Loucy (cell line): ENCODE measurements around the gene PLEKHH1.

ENCODE experiments used
- H2AFZ ChIP-seq: fragments of 200-600 bp; sonication (generic); 2 replicates; pipeline ENCODE4 v1.6.0; 2016; ENCODE audit warnings: antibody characterized with exemption, mild to moderate bottlenecking, low read length, moderate library complexity
- H3F3A ChIP-seq: fragments of 200-600 bp; 2 replicates; pipeline ENCODE4 v1.6.0; 2016; ENCODE audit warnings: antibody characterized with exemption, low read depth, mild to moderate bottlenecking
- H3K27me3 ChIP-seq: fragments of 200-600 bp; sonication (generic); 2 replicates; pipeline ENCODE4 v1.6.1; 2014; ENCODE audit warnings: low read length, mild to moderate bottlenecking; ENCODE audit not compliant: insufficient read depth, poor library complexity, severe bottlenecking
- H3K36me3 ChIP-seq: fragments of 200-600 bp; sonication (generic); 2 replicates; pipeline ENCODE4 v1.6.1; 2016; ENCODE audit warnings: low read length; ENCODE audit not compliant: insufficient read depth
- H3K4me1 ChIP-seq: fragments of 200-600 bp; sonication (generic); 2 replicates; pipeline ENCODE4 v1.5.1; 2014; ENCODE audit warnings: low read length, mild to moderate bottlenecking; ENCODE audit not compliant: insufficient read depth, poor library complexity, severe bottlenecking
- H3K4me2 ChIP-seq: fragments of 200-600 bp; sonication (generic); 2 replicates; pipeline ENCODE4 v1.6.0; 2014; ENCODE audit warnings: antibody characterized with exemption, low read length, low read depth, mild to moderate bottlenecking; ENCODE audit not compliant: poor library complexity, severe bottlenecking
- H3K4me3 ChIP-seq: fragments of 200-600 bp; sonication (generic); 2 replicates; pipeline ENCODE4 v1.5.1; 2014; ENCODE audit warnings: low read length, mild to moderate bottlenecking, mixed read lengths; ENCODE audit not compliant: poor library complexity, severe bottlenecking
- H3K79me2 ChIP-seq: fragments of 200-600 bp; sonication (generic); 2 replicates; pipeline ENCODE4 v1.6.1; 2014; ENCODE audit warnings: low read length; ENCODE audit not compliant: insufficient read depth
- H3K9ac ChIP-seq: fragments of 200-600 bp; sonication (generic); 2 replicates; pipeline ENCODE4 v1.6.0; 2014; ENCODE audit warnings: mild to moderate bottlenecking, low read depth, low read length, moderate library complexity; ENCODE audit not compliant: poor library complexity, severe bottlenecking
- H3K9me2 ChIP-seq: fragments of 200-600 bp; sonication (generic); replicated peaks from 2 replicates; pipeline ENCODE4 v1.6.1; 2016; ENCODE audit warnings: low read depth, low read length, mixed read lengths
- H3K9me3 ChIP-seq: fragments of 200-600 bp; sonication (generic); 2 replicates; pipeline ENCODE4 v1.6.1; 2014; ENCODE audit warnings: mild to moderate bottlenecking, antibody characterized with exemption, low read length, low read depth; ENCODE audit not compliant: insufficient read depth
- H4K20me1 ChIP-seq: fragments of 200-600 bp; sonication (generic); 2 replicates; pipeline ENCODE4 v1.6.0; 2014; ENCODE audit warnings: antibody characterized with exemption, low read length, mild to moderate bottlenecking; ENCODE audit not compliant: insufficient read depth, poor library complexity, severe bottlenecking
- CTCF ChIP-seq: fragments of 200-600 bp; sonication (generic); conservative IDR thresholded peaks from 2 replicates; pipeline ENCODE4 v1.5.1; 2014; ENCODE audit warnings: mild to moderate bottlenecking, antibody characterized with exemption, low read length
- EZH2phosphoT487 ChIP-seq: fragments of 200-600 bp; IDR thresholded peaks from 2 replicates; pipeline ENCODE4 v1.6.1; 2018; ENCODE audit warnings: antibody characterized with exemption, mild to moderate bottlenecking, moderate library complexity, borderline replicate concordance

Gene PLEKHH1

GRCh38 chr14:67514650-67515385, 18.3 kb upstream of the PLEKHH1 start:
- H3K27me3 ChIP-seq, result peaks cover 17% of the 10 kb centered on the region
- H2AFZ ChIP-seq, result peak overlapping the region; percentile 82
- no peaks in the 10 kb centered on the region for H3K9me2 ChIP-seq
- H3K79me2 ChIP-seq, result no peaks in the 10 kb centered on the region
- no peaks in the 10 kb centered on the region for H4K20me1 ChIP-seq
- no peaks in the 10 kb centered on the region for H3K36me3 ChIP-seq
- no peak for TF ChIP-seq EZH2phosphoT487
- TF ChIP-seq CTCF, result no peak
- H3K4me1 ChIP-seq, result no peaks in the 10 kb centered on the region
- H3K9ac ChIP-seq, result no peak overlapping the region
- H3K4me2 ChIP-seq, result peak overlapping the region; percentile 65
- peak overlapping the region; percentile 70 for H3K4me3 ChIP-seq
- H3K9me3 ChIP-seq, result no peaks in the 10 kb centered on the region
- peaks cover 5% of the 10 kb centered on the region; the same call in 1 of the 2 replicates for H3F3A ChIP-seq

DNA sequence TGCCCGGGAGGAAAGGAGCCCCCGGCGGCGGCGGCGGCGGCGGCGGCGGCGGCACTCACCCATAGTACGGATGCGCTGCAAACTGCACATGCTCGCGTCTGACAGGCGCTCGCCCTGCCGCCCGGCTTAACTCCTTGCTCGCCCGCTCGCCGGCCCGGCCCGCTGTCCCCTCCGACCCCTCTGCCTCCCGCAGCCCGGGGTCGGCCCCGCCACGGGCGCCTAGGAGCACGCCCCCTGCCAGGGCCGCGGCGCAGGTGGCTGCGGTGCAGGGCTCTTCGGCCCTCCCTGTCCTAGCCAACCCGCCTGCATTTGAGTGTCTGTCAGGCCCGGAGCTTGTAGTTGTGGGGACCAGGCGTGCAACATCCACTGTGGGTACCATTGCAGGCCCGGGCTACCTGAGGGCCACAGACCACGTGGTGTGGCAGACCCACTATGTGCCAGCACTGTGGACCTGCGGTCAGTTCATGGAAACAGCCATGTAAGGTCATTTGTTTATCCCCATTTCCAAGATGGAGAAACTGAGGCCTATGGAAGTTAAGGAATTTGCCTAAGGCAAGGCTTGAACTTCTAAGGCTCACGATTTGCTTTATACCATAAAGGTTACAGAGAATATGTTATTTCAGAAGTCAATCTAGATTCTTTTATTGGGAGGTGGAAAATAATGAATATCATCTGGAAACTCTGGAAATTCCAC, 17.6 kb upstream of the PLEKHH1 start:
- Histone ChIP-seq H3K4me1 (no peaks in the 10 kb centered on the region), H3K9ac (peak overlapping the region; percentile 27), H3K9me2 (no peaks in the 10 kb centered on the region), H3F3A (peaks cover 5% of the 10 kb centered on the region; the same call in 1 of the 2 replicates), H3K27me3 (peaks cover 18% of the 10 kb centered on the region), H3K36me3 (no peaks in the 10 kb centered on the region), H3K4me3 (peak overlapping the region; percentile 70), H4K20me1 (no peaks in the 10 kb centered on the region), H2AFZ (peak overlapping the region; percentile 82), H3K79me2 (no peaks in the 10 kb centered on the region), H3K9me3 (no peaks in the 10 kb centered on the region), H3K4me2 (peak overlapping the region; percentile 65)
- no peak for TF ChIP-seq CTCF
- TF ChIP-seq EZH2phosphoT487, result no peak

DNA sequence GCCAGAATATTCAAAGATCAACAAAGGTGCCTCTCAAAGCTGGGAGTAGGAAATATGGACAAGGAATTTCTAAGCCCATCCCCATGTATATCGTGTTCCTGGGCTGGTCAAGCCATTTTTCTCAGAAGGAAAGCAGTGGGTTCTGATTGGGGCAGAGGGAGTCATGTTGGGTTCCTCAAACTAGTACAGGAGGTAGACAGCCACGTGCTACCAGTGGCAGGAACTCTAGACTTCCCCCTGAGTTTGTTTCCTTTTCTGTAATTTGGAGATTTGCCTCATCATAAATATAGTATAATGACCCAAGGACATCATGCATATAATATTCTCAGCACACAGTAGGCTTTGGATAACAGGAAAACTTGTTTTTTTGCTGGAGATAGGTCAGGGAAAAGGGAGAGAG, 16.4 kb upstream of the PLEKHH1 start:
- no peaks in the 10 kb centered on the region for H4K20me1 ChIP-seq
- no peak overlapping the region for H3K9ac ChIP-seq
- no peaks in the 10 kb centered on the region for H3K9me2 ChIP-seq
- H3K9me3 ChIP-seq, result no peaks in the 10 kb centered on the region
- H3K79me2 ChIP-seq, result no peaks in the 10 kb centered on the region
- H3K4me2 ChIP-seq, result no peak overlapping the region
- H2AFZ ChIP-seq, result no peak overlapping the region
- peaks cover 5% of the 10 kb centered on the region; the same call in 1 of the 2 replicates for H3F3A ChIP-seq
- TF ChIP-seq CTCF (no peak), EZH2phosphoT487 (no peak)
- H3K36me3 ChIP-seq, result no peaks in the 10 kb centered on the region
- H3K4me3 ChIP-seq, result no peak overlapping the region
- no peaks in the 10 kb centered on the region for H3K4me1 ChIP-seq
- H3K27me3 ChIP-seq, result peaks cover 26% of the 10 kb centered on the region
